Heart left ventricle (tissue), 16 donors: ENCODE data around the gene SEMA3F. TPM values are rescaled to one million over a fixed set of nuclear protein-coding genes. Genes with fewer than 3 reads are reported as not detected.

Source experiments
- ATAC-seq, 4 donors: fragments of 200-7000 bp; cut with Tn5 transposase; one replicate each; pipeline ENCODE4 v1.9.1; 2020 to 2022; ENCODE audit warnings: moderate library complexity in 4 of 4, mild to moderate bottlenecking in 3 of 4, moderate number of reproducible peaks in 1 of 4
- DNase-seq, 5 donors: peaks; one replicate each; pipeline ENCODE4 v3.0.0-alpha.2; 2020
- H3K27ac ChIP-seq, 12 donors: fragments of 200-600 bp; sonication (generic) in 4 of 12; one replicate each; pipeline versions ENCODE4 v1.5.0 to v1.8.0; 2016 to 2022; ENCODE audit warnings: mild to moderate bottlenecking in 2 of 12
- H3K27me3 ChIP-seq, 9 donors: fragments of 200-600 bp; sonication (generic) in 2 of 9; one replicate each; pipeline versions ENCODE4 v1.5.1 to v1.8.0; 2016 to 2022; ENCODE audit warnings: mild to moderate bottlenecking in 3 of 9
- H3K36me3 ChIP-seq, 9 donors: fragments of 200-600 bp; sonication (generic) in 2 of 9; one replicate each; pipeline versions ENCODE4 v1.5.0 to v1.8.0; 2018 to 2022; ENCODE audit warnings: mild to moderate bottlenecking in 2 of 9
- H3K4me1 ChIP-seq, 12 donors: fragments of 200-600 bp; sonication (generic) in 4 of 12; one replicate each; pipeline versions ENCODE4 v1.5.0 to v1.8.0; 2016 to 2022; ENCODE audit warnings: mild to moderate bottlenecking in 3 of 12
- H3K4me3 ChIP-seq, 12 donors: fragments of 200-600 bp; sonication (generic) in 4 of 12; one replicate each; pipeline versions ENCODE4 v1.5.0 to v1.8.0; 2017 to 2022; ENCODE audit warnings: mild to moderate bottlenecking in 9 of 12, moderate library complexity in 4 of 12
- H3K9me3 ChIP-seq, 12 donors: fragments of 200-600 bp; sonication (generic) in 4 of 12; one replicate each; pipeline versions ENCODE4 v1.5.0 to v1.8.0; 2016 to 2022; ENCODE audit warnings: mild to moderate bottlenecking in 1 of 12
- POLR2A ChIP-seq, 2 donors: fragments of 450-650 bp; IDR thresholded peaks; one replicate each; pipeline ENCODE4 v1.6.1; 2017; ENCODE audit warnings: antibody characterized with exemption in 2 of 2, mild to moderate bottlenecking in 2 of 2, moderate library complexity in 2 of 2
- WGBS, 4 donors: extraction: QIAGEN DNeasy Blood & Tissue Kit in 2 of 4; methylation state at CpG; one replicate each; pipeline versions ENCODE4 v1.1.5 to v1.1.7; 2013 to 2018; 5-methylcytosine and 5-hydroxymethylcytosine counted together
- intact Hi-C, 10 donors: fragments of 100-400 bp; cut with DNase I; formaldehyde crosslinking; loops; one replicate each; pipeline versions ENCODE4 v1.11.1 to v1.14.2; 2022
- polyA plus RNA-seq, 2 donors: library from polyadenylated mRNA; stranded (reverse); fragments of 200-250 nt; gene quantifications; one replicate each; pipeline ENCODE4 v1.2.3, GENCODE V29; 2013
- total RNA-seq, 9 donors: library from RNA; depleted of rRNA in 2 of 9; stranded (reverse); fragments of >200 nt in 2 of 9; fragmentation: NEBNext Ultra II Directional in 3 of 9; extraction: Animal tissue kit (Norgen Biotek cat#: 25700) in 3 of 9; gene quantifications; one replicate each; pipeline versions ENCODE4 v1.1.0 to v1.2.4, GENCODE V29; 2016 to 2023
- TF ChIP-seq, protein P1 (sequence below), 12 donors: fragments of 200-600 bp; sonication (generic) in 4 of 12; IDR thresholded peaks; one replicate each; pipeline versions ENCODE4 v1.5.0 to v1.8.0; 2018 to 2022; ENCODE audit warnings: antibody characterized with exemption in 12 of 12, mild to moderate bottlenecking in 5 of 12
- donor health status: ischemic (EF 13 %, LVEDD 7.1; RV severe dilation, severe dysfunction).
- donor health status: healthy with polysubstance abuse.
- donor health status: DM: no; HTN: yes; CAD: no.
- donor health status: DM: no; HTN: no; CAD: no.
- donor health status: ischemic (EF 25% LVEDD 6.9; RV normal size, moderate dysfunction).
- donor health status: ischemic (EF 25% LVEDD 5.7; RV mildly dilated, moderate dysfunction).
- donor health status: healthy.
- donor health status: DM: yes; HTN: yes; CAD: no.
- donor health status: ischemic (EF 35%, LVEDD 5.7; RV mildly dilated, moderate dysfunction).
- donor health status: nonischemic (EF 11% LVEDD 7.7; RV severe dilation, severe dysfunction).
- donor health status: DM: yes; HTN: yes; CAD: no.
- donor health status: PGD.
- donor health status: ischemic (EF 29% LVEDD 5.4; RV normal size, mild dysfunction).
- donor health status: nonischemic (EF 23%, LVEDD 6.1; RV moderate dilation, normal function).

The SEMA3F gene
- total and polyA plus RNA-seq, 11 donors, result 6.1 to 94.1 (median 11.3) TPM

DNA sequence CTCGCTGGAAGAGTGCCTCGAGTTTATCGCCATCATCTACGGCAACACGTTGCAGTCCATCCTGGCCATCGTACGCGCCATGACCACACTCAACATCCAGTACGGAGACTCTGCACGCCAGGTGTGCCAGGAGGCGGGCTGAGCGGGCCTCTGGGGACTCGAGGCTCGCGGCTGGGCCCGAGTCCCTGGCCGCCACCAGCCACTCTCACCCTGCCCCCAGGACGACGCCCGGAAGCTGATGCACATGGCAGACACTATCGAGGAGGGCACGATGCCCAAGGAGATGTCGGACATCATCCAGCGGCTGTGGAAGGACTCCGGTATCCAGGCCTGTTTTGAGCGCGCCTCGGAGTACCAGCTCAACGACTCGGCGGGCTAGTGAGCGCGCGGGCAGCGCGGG lies 38.2 kb downstream of the SEMA3F start:
- H3K9me3 ChIP-seq, result no peaks in the 10 kb centered on the region
- no peak overlapping the region for H3K4me3 ChIP-seq
- H3K27ac ChIP-seq, result no peak overlapping the region
- H3K27me3 ChIP-seq, result peaks cover 12 to 35% (median 21%) of the 10 kb centered on the region in 9 donors
- WGBS, 4 donors, result 43 to 52% (median 47%) methylated on average over 5 to 36 of the region's 36 CpGs
- H3K36me3 ChIP-seq, result no peaks in the 10 kb centered on the region
- TF ChIP-seq, protein P1, sequence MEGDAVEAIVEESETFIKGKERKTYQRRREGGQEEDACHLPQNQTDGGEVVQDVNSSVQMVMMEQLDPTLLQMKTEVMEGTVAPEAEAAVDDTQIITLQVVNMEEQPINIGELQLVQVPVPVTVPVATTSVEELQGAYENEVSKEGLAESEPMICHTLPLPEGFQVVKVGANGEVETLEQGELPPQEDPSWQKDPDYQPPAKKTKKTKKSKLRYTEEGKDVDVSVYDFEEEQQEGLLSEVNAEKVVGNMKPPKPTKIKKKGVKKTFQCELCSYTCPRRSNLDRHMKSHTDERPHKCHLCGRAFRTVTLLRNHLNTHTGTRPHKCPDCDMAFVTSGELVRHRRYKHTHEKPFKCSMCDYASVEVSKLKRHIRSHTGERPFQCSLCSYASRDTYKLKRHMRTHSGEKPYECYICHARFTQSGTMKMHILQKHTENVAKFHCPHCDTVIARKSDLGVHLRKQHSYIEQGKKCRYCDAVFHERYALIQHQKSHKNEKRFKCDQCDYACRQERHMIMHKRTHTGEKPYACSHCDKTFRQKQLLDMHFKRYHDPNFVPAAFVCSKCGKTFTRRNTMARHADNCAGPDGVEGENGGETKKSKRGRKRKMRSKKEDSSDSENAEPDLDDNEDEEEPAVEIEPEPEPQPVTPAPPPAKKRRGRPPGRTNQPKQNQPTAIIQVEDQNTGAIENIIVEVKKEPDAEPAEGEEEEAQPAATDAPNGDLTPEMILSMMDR (IDR thresholded peaks at IDR 0.05), result no peak
- no peak for TF ChIP-seq POLR2A (IDR thresholded peaks at IDR 0.05)
- DNase-seq, result no peak
- intact Hi-C loops, result loop anchor here in 6 of 10 donors (1.0 to 10.0 kb wide), 6 partner anchors 32 to 352 kb away; partner anchors contain the start of gene HYAL2 (in 1 of the 6)
- no peak for ATAC-seq
- peaks cover 3 to 29% (median 14%) of the 10 kb centered on the region in 12 donors for H3K4me1 ChIP-seq

DNA sequence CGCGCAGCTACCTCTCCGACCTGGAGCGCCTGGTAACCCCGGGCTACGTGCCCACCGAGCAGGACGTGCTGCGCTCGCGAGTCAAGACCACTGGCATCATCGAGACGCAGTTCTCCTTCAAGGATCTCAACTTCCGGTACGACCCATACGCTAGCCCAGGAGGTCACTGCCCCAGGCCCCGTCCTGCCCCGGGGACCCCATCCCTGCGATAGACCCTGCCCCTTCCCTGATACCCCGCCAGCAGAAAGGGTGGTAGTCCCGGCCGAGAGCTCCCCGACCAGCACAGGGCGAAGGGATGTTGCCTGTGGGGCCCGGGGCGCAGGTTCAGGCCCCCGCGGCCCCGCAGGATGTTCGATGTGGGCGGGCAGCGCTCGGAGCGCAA lies 38.6 kb downstream of the SEMA3F start:
- ATAC-seq (no peak), DNase-seq (no peak)
- H3K27me3 ChIP-seq, result peaks cover 12 to 35% (median 21%) of the 10 kb centered on the region in 9 donors
- no peak overlapping the region for H3K27ac ChIP-seq
- no peaks in the 10 kb centered on the region for H3K9me3 ChIP-seq
- peak overlapping the region in 1 of 12 donors; percentile 8 for H3K4me3 ChIP-seq
- no peak for TF ChIP-seq POLR2A (IDR thresholded peaks at IDR 0.05)
- TF ChIP-seq, protein P1 (IDR thresholded peaks at IDR 0.05), result no peak
- no peaks in the 10 kb centered on the region for H3K36me3 ChIP-seq
- 29 to 34% (median 32%) methylated on average over 12 to 34 of the region's 34 CpGs for WGBS, 4 donors
- peaks cover 3 to 29% (median 14%) of the 10 kb centered on the region in 12 donors for H3K4me1 ChIP-seq
- intact Hi-C loops, result loop anchor here (1.0 to 10.0 kb wide), 9 partner anchors 32 to 351 kb away; partner anchors contain the start of gene HYAL2 (in 1 of the 10)

DNA sequence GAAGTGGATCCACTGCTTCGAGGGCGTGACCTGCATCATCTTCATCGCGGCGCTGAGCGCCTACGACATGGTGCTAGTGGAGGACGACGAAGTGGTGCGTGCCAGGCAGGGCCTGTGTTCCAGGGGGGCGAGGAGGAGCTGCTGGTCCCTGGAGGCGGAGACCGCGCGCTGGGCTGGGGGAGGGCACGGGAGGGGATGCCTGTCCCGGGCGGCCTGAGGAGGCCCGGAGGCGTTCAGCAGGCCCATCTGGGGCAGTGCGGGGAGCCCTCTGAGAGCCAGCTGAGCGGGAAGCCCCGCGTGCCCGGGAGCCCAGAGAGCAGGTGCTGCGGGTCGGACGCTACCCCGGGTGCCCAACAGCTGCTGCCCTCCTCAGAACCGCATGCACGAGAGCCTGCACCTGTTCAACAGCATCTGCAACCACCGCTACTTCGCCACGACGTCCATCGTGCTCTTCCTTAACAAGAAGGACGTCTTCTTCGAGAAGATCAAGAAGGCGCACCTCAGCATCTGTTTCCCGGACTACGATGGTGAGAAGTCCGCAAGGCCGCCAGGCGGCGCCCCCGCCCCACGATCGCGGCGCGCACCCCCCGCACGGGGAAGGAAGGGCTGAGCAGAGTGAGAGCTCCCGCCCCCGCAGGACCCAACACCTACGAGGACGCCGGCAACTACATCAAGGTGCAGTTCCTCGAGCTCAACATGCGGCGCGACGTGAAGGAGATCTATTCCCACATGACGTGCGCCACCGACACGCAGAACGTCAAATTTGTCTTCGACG lies 39.2 kb downstream of the SEMA3F start:
- Histone ChIP-seq H3K4me3 (peak overlapping the region in 6 of 12 donors; percentile 12 to 33 (median 15)), H3K27me3 (peaks cover 12 to 39% (median 21%) of the 10 kb centered on the region in 9 donors), H3K27ac (no peak overlapping the region), H3K36me3 (no peaks in the 10 kb centered on the region), H3K4me1 (peaks cover 3 to 25% (median 14%) of the 10 kb centered on the region in 12 donors), H3K9me3 (no peaks in the 10 kb centered on the region)
- ATAC-seq (peak; percentile 45 to 72 (median 68)), DNase-seq (peak; percentile 54 to 86 (median 64))
- no peak for TF ChIP-seq POLR2A (IDR thresholded peaks at IDR 0.05)
- TF ChIP-seq, protein P1 (IDR thresholded peaks at IDR 0.05), result peak; percentile 62 to 90 (median 83)
- intact Hi-C loops, result loop anchor here in 8 of 10 donors (1.0 to 10.0 kb wide), 7 partner anchors 32 to 350 kb away; partner anchors contain the start of gene HYAL2 (in 1 of the 8)
- WGBS, 4 donors, result 6 to 10% (median 9%) methylated on average over 38 to 70 of the region's 70 CpGs

DNA sequence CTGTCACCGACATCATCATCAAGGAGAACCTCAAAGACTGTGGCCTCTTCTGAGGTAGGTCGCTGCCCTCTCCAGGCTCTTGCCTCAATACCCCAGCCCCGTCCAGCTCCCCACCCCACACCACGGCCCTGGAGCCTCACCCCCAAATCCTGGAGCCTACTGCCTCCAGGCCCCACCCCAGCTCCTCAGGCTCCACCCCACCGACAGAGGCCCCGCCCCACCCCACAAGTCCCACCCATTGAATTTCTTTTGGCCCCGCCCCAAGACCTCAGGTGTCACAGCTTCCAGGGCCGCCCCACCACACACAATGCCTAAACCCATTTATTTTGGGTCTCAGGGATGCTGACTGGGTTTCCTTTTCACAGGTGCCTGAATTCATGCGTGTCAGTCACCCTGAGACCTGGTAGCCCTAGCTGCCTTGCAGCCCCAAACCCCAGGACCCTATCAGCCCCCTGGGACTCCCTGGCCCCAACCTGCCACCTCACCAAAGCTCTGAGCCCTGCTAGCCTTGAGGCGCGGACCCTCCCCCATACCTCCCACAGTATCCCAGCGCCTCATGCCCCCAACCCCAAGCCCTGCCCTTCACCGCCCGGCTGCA lies 39.9 kb downstream of the SEMA3F start:
- Histone ChIP-seq H3K4me3 (peak overlapping the region in 6 of 12 donors; percentile 12 to 33 (median 15)), H3K27ac (no peak overlapping the region), H3K27me3 (peaks cover 12 to 44% (median 21%) of the 10 kb centered on the region in 9 donors), H3K36me3 (no peaks in the 10 kb centered on the region), H3K9me3 (no peaks in the 10 kb centered on the region), H3K4me1 (peaks cover 3 to 25% (median 14%) of the 10 kb centered on the region in 12 donors)
- no peak for TF ChIP-seq POLR2A (IDR thresholded peaks at IDR 0.05)
- TF ChIP-seq, protein P1 (IDR thresholded peaks at IDR 0.05), result no peak
- intact Hi-C loops, result loop anchor here in 8 of 10 donors (1.0 to 10.0 kb wide), 7 partner anchors 31 to 350 kb away; partner anchors contain the start of gene HYAL2 (in 1 of the 8)
- DNase-seq (no peak), ATAC-seq (peak in 3 of 4 donors; percentile 25 to 38 (median 27))
- 50 to 65% (median 63%) methylated on average over 10 to 14 of the region's 14 CpGs for WGBS, 4 donors
